NCI-H1694 treated with DMSO at 0.1 percent for 48 hours (cell line): ENCODE data around the gene PLA2G1B.

Experiments used
- DNase-seq: peaks from one replicate; lab custom pipeline; 2025; lab: John Stamatoyannopoulos, UW

The PLA2G1B gene

GRCh38 chr12:120327593-120327992 is at the start of gene PLA2G1B:
TSS of gene PLA2G1B (minus strand) at chr12:120327779. CDS start at chr12:120327753, 26 bp downstream.
- DNase-seq, result no peak

- DNase-seq, result no peak
These were observed 49.5 kb upstream of the PLA2G1B start for GRCh38 chr12:120376934-120377572.

DNA sequence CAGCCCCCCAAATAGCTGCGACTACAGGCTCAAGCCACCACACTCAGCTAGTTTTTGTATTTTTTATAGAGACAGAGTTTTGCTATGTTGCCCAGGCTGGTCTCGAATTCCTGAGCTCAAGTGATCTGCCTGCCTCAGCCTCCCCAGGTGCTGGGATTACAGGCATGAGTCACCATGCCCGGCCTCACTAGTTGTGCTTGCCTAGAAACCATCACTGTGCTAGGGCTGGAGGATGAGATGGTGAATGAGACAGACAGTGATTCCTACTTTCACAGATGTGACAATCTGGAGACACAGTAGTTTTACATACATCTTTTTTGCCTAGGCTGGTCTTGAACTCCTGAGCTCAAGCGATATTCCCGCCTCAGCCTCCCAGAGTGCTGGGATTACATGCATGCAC is 48.8 kb upstream of the PLA2G1B start:
- no peak for DNase-seq

DNA sequence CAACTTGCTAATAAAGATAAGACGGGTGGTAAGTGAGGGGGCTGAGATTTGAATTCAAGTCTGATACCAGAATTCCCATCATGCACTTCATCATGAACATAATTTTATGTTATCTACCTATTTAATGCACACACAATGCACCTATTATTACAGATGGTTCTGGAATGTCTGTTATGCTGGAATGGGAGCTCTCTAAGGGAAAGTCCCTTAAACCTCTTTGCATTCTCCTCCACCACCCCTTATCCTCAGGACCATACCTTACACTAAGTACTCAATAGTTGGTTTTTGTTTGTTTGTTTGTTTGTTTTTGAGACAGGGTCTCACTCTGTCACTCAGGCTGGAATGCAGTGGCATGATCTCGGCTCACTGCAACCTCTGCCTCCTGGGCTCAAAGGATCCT is 48.4 kb upstream of the PLA2G1B start:
- no peak for DNase-seq

DNA sequence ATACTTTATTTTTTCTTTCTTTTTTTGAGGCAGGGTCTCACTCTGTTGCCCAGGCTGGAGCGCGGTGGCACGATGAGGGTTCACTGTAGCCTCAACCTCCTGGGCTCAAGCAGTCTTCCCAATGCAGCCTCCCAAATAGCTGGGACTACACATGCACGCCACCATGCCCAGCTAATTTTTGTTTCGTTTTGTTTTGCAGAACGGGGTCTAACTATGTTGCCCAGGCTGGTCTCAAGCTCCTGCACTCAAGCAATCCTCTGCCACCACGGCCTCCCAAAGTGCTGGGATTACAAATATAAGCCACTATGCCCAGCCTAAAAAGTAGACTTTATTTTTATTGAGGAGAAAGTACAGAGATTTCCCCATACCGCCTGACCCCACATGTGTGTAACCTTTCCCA is 46.1 kb upstream of the PLA2G1B start:
- no peak for DNase-seq

DNA sequence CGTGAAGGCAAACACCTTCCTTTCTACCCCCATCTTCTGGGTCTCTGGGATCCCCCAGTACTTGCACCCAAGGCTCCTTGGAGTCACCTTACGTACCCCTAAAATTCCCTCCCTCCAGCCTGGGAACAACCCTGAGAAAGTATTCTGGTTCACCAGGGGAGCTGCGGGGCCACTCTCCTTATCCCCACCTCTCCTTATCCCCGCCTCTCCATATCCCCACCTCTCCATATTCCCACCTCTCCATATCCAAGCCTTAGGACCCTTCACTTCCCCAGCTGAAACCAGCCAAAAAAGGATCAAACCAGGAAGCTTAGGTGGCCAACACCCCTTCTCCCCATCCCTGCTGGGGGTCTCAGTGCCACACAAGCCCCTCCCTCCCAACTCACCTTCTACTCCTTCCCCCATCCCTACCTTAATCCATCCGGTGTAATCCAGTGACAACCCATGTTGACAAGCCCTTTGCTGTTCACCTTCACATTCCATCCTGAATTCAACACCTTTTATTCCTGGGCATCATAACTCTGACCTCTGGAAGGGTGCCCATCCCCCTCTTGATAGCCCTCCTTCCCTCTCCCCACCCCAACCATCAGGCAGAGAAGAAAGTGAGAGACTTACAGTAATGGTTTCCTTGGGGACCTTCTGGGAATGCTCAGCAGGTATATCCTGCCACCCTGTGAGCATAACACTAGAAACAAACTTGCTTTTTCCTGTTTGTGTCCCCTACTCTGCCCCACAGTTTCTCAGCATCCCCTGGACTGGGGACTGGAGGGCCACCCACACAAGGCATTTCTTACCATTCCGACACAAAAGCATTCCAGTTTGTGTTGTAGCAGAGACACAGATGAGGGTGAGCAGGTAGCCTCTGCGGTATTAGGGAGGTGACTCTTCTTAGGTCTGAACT is 43.0 kb upstream of the PLA2G1B start:
- no peak for DNase-seq

GRCh38 chr12:120369603-120370342 is 42.2 kb upstream of the PLA2G1B start:
- DNase-seq, result no peak

GRCh38 chr12:120368789-120369602 is 41.4 kb upstream of the PLA2G1B start, which contains the start of gene MSI1:
TSS of gene MSI1 (minus strand) at chr12:120369164. CDS start at chr12:120369091, 73 bp downstream.
- DNase-seq, result no peak

GRCh38 chr12:120367924-120368788 is 40.6 kb upstream of the PLA2G1B start:
- DNase-seq, result no peak

DNA sequence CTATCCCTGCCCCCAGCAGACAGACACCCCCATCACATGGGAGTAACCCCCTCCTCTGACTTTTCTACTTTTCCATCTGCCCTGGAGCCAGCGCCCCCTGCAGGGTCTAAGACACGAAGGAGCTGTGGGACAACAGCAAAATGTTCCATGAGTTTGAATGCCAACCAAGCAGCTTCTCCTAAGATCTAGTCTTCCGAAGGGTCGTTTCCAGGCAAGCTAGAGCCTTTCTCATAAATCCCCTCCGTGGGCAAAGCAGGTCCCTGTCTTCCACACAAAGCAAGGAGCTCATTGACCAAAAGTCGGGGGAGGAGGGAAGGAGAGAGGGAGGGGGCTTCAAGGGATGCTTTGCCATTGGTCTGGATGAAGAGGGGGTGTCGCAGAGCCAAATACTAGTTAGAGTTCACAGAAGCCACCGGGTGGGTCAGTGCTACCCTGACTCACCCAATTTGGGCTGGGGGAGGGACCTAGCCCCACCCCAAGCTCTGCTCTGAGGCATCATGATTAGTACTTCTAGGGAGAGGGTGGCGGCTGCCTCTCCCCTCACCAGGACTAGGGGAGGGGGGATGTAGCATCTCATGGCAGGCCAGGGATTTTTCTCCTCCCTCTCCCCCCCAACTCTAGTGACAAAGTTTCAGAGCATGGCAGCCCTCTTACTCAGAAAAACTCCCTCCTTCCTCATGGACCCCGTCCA is 39.8 kb upstream of the PLA2G1B start:
- no peak for DNase-seq

DNA sequence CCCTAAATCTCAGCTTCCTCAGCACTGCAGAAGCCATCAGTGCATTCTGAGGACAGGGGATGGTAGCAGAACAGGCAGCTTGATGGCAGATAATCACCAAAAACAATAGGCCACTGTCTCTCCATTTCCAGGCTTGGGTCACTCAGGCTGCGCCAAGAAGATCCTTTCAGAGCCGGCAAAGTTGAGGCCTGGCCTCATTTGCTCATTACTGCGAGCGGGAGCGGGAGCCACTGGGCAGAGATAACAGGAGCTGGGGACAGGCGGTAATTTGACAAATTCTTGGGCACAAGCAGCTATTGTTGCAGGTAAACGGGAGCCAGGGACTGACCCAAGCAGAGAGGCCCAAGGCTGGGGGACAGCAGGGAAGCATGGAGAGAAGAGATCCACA is 39.3 kb upstream of the PLA2G1B start:
- no peak for DNase-seq

DNA sequence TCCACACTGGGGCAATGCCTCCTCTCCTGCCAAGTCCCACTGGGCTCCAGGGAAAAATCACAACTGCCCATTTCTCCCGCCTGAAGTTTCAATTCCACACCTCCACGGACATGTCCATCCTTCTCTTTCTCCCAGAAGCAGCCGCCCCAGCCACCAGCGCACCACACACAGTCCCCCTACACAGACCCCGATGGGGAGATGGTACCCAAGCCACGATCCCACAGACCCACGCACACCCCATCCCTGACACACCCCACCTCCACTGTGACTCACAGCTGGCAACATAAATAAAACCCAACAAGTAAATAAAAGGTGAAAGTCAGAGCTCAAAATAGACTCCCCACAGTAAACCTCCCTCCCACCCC is 38.7 kb upstream of the PLA2G1B start:
- DNase-seq, result no peak

- no peak for DNase-seq
These were observed 38.2 kb upstream of the PLA2G1B start for GRCh38 chr12:120365675-120366340.

DNA sequence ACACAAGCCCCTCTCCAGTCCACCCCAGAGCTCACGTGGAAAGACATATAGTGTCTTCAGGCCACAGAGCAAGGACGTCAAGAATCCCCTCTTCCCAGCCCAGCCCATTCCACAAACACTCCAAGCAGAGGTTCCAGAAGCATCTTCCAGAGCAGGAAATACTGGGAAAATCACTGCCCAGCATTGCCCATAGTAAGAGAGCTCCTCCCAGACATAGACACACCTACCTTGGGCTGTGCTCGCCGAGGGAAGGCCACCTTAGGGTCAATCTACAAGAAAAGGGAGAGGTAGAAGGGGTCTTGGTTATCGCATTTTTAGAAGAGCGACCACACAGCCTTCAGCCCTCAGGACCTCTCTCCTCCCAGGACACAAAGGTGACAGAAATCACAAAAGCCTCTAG is 36.9 kb upstream of the PLA2G1B start:
- DNase-seq, result no peak

- DNase-seq, result peak; percentile 41
These were observed 35.8 kb upstream of the PLA2G1B start for GRCh38 chr12:120363274-120363855.

GRCh38 chr12:120362516-120363273 is 35.1 kb upstream of the PLA2G1B start:
- DNase-seq, result no peak

DNA sequence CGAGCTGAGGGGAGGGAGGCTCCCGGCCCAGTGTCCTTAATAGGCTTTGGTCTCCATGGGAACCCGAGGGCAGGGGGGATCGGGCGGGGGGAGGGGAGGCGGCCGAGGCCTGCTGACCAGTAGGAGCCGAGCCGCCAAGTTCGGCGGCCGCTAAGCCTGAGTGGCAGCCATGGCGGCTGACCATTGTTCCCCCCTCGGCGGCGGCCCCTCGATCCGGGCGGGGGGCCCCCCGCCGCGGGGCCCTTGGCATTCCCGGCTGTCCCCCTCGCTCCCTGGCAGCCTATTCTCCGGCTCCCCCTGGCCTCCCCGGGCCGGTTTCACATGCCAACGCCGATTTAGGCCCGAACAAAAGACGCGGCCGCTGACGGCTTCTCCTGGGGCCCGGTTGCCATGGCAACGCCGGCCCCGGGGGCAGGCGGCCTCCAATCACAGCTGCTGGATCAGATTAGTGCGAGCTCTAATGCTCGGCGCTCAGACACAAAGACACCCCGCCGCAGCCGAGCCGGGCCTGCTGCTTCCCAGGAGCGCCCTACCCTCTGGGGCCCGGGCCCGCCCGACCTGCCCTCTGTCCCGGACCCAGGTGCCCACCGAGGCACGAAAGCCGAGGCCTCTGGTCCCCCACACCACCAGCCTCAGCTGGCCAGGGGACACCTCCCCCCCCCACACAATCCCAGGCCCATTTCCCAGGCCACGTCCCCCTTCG is 34.1 kb upstream of the PLA2G1B start:
- DNase-seq, result peak; percentile 19

- DNase-seq, result no peak
These were observed 31.5 kb upstream of the PLA2G1B start for GRCh38 chr12:120359128-120359527.
